ENCODE measurements around the gene TECTB.

Gene TECTB

GRCh38 chr10:112344261-112344660 lies 61.1 kb downstream of the TECTB start:
- ChIA-PET POLR2A (ENCODE audit: low non-redundant PET) (no interaction called here), CTCF (no interaction called here)
- DNase-seq (ENCODE audit: low spot score), result no peak
- no peak overlapping the region for H3K27ac ChIP-seq
- no peak for TF ChIP-seq CTCF (conservative IDR thresholded peaks at IDR 0.05; ENCODE audit: low read depth)

DNA sequence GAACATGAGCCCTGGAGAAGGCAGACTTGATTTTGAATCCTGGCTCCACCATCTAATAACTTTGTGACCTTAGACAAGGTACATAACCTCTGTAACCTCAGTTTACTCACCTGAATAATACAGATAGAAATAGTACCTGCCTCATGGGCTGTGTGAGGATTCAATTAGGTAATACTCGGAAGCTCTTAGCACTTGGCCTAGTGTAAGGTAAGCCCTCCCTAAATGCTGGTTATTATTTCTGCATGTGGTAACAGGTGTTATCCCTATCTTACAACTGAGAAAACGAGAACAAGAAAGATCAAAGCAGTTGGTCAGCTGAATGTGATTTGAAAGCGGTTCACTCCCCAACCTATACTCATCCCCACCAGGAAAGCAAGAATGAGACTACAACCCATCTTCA lies 62.0 kb downstream of the TECTB start:
- no peak overlapping the region for H3K27ac ChIP-seq
- POLR2A ChIA-PET (ENCODE audit: low non-redundant PET), result no interaction called here
- CTCF ChIA-PET, result no interaction called here
- TF ChIP-seq CTCF (conservative IDR thresholded peaks at IDR 0.05; ENCODE audit: low read depth), result no peak
- no peak for DNase-seq (ENCODE audit: low spot score)

- no peak for TF ChIP-seq CTCF (conservative IDR thresholded peaks at IDR 0.05; ENCODE audit: low read depth)
- ChIA-PET POLR2A (ENCODE audit: low non-redundant PET) (no interaction called here), CTCF (no interaction called here)
- no peak for DNase-seq (ENCODE audit: low spot score)
- H3K27ac ChIP-seq, result no peak overlapping the region
Observed at GRCh38 chr10:112345743-112346142, 62.5 kb downstream of the TECTB start.

DNA sequence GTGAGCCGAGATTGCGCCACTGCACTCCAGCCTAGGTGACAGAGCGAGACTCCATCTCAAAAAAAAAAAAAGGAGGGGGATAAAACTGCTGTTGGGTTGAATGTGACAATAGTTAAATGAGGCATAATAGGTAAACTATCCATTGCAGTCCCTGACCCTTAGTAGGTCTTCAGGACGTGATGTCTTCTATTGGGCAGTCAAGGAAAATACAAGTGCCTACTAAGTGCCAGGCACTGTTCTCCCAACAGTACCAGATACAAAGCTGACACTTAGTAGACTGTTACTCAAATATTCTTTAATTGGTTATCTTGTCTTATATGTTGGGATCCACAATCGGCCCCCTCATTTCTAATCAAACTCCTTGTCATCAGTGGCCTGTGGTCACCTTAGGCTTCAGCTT lies 63.6 kb downstream of the TECTB start:
- POLR2A ChIA-PET (ENCODE audit: low non-redundant PET), result no interaction called here

GRCh38 chr10:112347709-112348671 lies 64.8 kb downstream of the TECTB start:
- DNase-seq (ENCODE audit: low spot score), result no peak
- TF ChIP-seq CTCF (conservative IDR thresholded peaks at IDR 0.05; ENCODE audit: low read depth), result no peak
- no peak overlapping the region for H3K27ac ChIP-seq
- POLR2A ChIA-PET (ENCODE audit: low non-redundant PET), result no interaction called here
- CTCF ChIA-PET, result interaction anchor here (0.6 kb wide), 2 partner anchors 99 to 1619 kb away, joined by 3 to 4 read pairs; partner anchors contain the start of genes VTI1A and ZDHHC6

More for the DNA sequence above, 63.6 kb downstream of the TECTB start:
- no peak overlapping the region for H3K27ac ChIP-seq
- CTCF ChIA-PET, result interaction anchor here (0.6 kb wide), 1 partner anchor 9 kb away, joined by 3 read pairs; no protein-coding TSS in a partner anchor
- no peak for DNase-seq (ENCODE audit: low spot score)
- TF ChIP-seq CTCF (conservative IDR thresholded peaks at IDR 0.05; ENCODE audit: low read depth), result no peak

DNA sequence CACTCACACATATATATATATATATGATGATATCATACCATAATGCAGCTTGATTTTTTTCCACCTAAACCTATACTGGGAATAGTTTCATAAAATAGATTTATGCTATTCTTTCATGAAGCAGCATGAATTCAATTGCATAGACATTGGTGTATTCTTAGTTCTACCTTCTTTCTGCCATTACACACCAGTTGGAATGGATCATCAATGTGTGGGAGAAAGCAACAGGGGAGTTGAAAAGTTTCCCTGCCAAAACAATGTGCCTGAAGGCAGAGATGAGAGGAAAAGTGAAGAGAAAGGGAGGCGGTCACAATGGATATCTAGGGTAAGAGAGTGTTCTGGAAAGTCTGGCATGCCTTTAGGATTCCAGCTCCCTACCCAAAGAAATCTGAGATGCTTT lies 65.6 kb downstream of the TECTB start:
- no peak for TF ChIP-seq CTCF (conservative IDR thresholded peaks at IDR 0.05; ENCODE audit: low read depth)
- ChIA-PET CTCF (no interaction called here), POLR2A (ENCODE audit: low non-redundant PET) (no interaction called here)
- no peak for DNase-seq (ENCODE audit: low spot score)
- H3K27ac ChIP-seq, result no peak overlapping the region

Data from RWPE1 (cell line).